ENCODE measurements around the gene ASAP2. TPM values are rescaled to one million over a fixed set of nuclear protein-coding genes. Genes with fewer than 3 reads are reported as not detected.
"Not testable (repeated sequence)": the region's sequence is repeated elsewhere in the genome, so short reads cannot be mapped to it uniquely, and the experiment has no call there.

ASAP2 gene
- total RNA-seq, 3 donors from 2014 or later, result 50.4 to 84.1 (median 50.5) TPM

- no peaks in the 10 kb centered on the region for H3K36me3 ChIP-seq (ENCODE audit: low read depth)
- intact Hi-C loops (cut with DNase I, micrococcal nuclease), result no loop called here
- DNase-seq, result no peak
- TF ChIP-seq CTCF (IDR thresholded peaks at IDR 0.05), result no peak
- ATAC-seq, result no peak
- no peak overlapping the region for H3K4me3 ChIP-seq
- no peaks in the 10 kb centered on the region for H3K9me3 ChIP-seq
- no peaks in the 10 kb centered on the region for H3K4me1 ChIP-seq (ENCODE audit: low read depth)
Observed at GRCh38 chr2:9394816-9395215, 188.2 kb downstream of the ASAP2 start.

GRCh38 chr2:9397201-9397600, 190.6 kb downstream of the ASAP2 start:
- no peaks in the 10 kb centered on the region for H3K9me3 ChIP-seq
- ATAC-seq (no peak), DNase-seq (no peak)
- H3K36me3 ChIP-seq (ENCODE audit: low read depth), result no peaks in the 10 kb centered on the region
- TF ChIP-seq CTCF (IDR thresholded peaks at IDR 0.05), result no peak
- intact Hi-C loops (cut with DNase I, micrococcal nuclease), result no loop called here
- no peaks in the 10 kb centered on the region for H3K4me1 ChIP-seq (ENCODE audit: low read depth)
- H3K4me3 ChIP-seq, result no peak overlapping the region

GRCh38 chr2:9398251-9398650, 191.6 kb downstream of the ASAP2 start:
- intact Hi-C loops (cut with DNase I, micrococcal nuclease); DNase-seq; H3K36me3 ChIP-seq (ENCODE audit: low read depth): not testable (repeated sequence)

DNA sequence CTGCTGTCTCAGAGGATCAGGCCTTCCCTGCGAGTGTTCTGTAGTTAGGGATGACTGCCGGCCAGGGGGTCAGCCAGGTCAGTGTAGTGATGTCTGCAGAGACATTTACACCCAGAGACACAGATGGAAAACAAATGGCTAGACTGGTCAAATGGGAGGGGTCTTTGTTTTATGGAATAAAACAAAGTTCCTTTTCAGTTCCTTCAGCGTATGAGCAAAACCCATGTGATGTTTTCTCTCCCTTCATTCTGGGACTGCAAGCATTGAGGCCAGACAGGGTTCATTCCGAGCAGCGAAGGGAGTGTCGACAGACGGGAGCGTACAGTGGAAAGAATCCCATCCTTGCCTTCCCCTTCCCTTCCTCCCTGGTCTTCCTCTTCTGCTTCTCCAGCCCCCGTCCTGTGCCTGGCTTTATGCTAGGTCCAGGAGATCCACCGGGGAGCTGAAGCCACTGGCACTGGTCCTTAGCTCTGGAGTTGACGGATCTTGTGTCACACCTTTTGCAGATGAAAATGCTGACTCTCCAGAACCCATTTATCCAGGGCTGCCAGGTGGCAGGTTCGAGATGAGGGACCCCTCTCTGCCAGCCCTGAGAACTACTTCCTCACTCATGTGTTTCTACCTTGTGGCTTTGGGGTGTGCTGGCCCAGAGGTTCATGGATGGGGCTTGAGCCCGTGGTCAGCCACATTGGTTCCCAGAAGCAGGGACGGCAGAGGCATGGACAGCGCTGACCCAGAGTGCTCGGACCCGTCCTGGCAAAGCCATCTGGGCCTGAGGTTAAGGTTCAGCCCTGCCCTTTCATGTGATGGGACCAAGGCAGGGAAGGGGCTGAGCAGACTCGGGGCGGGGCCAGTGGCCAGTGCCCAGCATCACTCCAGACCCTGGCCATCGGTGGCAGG, 192.5 kb downstream of the ASAP2 start:
- no peak for TF ChIP-seq CTCF (IDR thresholded peaks at IDR 0.05)
- no peaks in the 10 kb centered on the region for H3K36me3 ChIP-seq (ENCODE audit: low read depth)
- intact Hi-C loops (cut with DNase I, micrococcal nuclease), result no loop called here
- no peak overlapping the region for H3K4me3 ChIP-seq
- ATAC-seq (peak; percentile 8), DNase-seq (no peak)
- no peaks in the 10 kb centered on the region for H3K9me3 ChIP-seq
- H3K4me1 ChIP-seq (ENCODE audit: low read depth), result no peaks in the 10 kb centered on the region

More at GRCh38 chr2:9398251-9398650, 191.6 kb downstream of the ASAP2 start:
- H3K4me3 ChIP-seq; ATAC-seq; H3K4me1 ChIP-seq (ENCODE audit: low read depth); H3K9me3 ChIP-seq: not testable (repeated sequence)

DNA sequence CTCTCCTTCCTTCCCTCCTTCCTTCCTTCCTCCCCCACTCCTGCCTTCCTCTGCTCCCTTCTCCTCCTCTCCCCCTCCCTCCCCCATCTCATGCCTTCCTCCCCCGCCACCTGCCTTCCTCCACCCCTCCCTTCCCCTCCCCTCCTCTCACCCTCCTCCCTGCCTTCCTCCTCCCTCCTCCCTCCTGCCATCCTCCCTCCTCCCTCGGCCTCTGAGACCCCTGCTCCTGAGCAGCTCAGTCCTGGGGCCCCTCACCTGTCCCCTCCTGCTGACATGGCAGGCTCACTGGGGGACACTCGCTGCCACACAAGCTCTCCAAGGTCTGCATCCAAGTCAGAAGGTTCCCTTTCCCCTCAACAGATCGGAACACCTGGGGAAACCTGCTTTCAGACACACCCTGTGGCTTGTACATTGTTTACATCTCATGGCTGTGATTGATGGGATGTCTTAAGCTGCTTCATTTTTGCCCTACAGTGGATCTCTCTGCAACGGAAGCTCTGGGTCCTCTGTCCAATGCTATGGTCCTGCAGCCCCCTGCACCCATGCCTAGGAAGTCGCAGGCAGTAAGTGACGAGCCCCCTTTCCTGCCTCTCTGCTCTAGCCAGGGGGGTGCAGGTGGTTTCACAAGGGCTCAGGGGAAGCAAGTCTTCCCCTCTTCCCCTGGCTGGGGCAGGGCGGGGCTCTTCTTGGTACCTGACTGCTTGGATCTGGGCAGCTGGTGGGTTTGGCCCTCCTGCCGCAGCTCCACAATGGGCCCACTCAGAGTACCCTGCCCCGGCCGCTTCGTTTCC, 193.9 kb downstream of the ASAP2 start:
- TF ChIP-seq CTCF (IDR thresholded peaks at IDR 0.05), result no peak
- Histone ChIP-seq H3K9me3 (no peaks in the 10 kb centered on the region), H3K4me1 (ENCODE audit: low read depth) (no peaks in the 10 kb centered on the region), H3K4me3 (no peak overlapping the region), H3K36me3 (ENCODE audit: low read depth) (no peaks in the 10 kb centered on the region)
- no peak for ATAC-seq
- intact Hi-C loops (cut with DNase I, micrococcal nuclease), result no loop called here
- no peak for DNase-seq

DNA sequence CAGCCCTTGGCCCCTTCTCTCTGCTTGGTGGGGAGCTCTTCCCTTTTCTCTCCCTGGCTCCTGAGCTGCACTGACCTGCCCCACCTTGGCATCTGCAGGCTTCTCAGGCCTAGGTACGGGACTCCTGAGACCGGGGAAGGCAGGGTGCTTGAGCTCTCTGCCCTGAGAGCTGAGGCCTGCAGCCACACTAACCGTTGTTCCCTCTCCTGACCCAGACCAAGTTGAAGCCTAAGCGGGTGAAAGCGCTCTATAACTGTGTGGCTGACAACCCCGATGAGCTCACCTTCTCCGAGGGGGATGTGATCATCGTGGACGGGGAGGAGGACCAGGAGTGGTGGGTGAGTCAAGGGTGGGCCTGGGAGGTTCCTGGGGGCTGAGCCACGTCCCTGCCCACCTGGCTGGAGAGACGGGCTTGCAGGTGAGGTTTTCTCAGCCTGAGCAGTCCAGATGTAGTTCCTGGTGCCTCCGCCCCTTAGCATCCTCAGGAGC, 194.5 kb downstream of the ASAP2 start:
- Histone ChIP-seq H3K4me3 (no peak overlapping the region), H3K36me3 (ENCODE audit: low read depth) (no peaks in the 10 kb centered on the region), H3K9me3 (no peaks in the 10 kb centered on the region), H3K4me1 (ENCODE audit: low read depth) (no peaks in the 10 kb centered on the region)
- ATAC-seq (peak; percentile 7), DNase-seq (no peak)
- intact Hi-C loops (cut with DNase I, micrococcal nuclease), result no loop called here
- no peak for TF ChIP-seq CTCF (IDR thresholded peaks at IDR 0.05)

Data from mucosa of descending colon (tissue), 3 donors.